ENCODE data around the gene PROSER2. TPM values are rescaled to one million over a fixed set of nuclear protein-coding genes. Genes with fewer than 3 reads are reported as not detected.

The PROSER2 gene
- polyA plus RNA-seq, 1 donor (not counting 4 experiments of a cell fraction or from before 2014, with no cell fraction given) = 10.2 TPM

- DNase-seq (ENCODE audit: low read depth, low spot score) (no peak), FAIRE-seq (no peak)
- no peak overlapping the region for H3K4me2 ChIP-seq (ENCODE audit: control insufficient read depth, extremely low read depth, insufficient read depth, low read depth, low read length)
- H3K9ac ChIP-seq (ENCODE audit: control insufficient read depth, extremely low read depth, insufficient read depth, low read length) = no peak overlapping the region
- peaks cover 3% of the 10 kb centered on the region for H3K4me1 ChIP-seq (ENCODE audit: control insufficient read depth, extremely low read depth, insufficient read depth, low read length)
- no peaks in the 10 kb centered on the region for H3K9me1 ChIP-seq (ENCODE audit: control insufficient read depth, extremely low read depth, insufficient read depth, low read length)
- H3K79me2 ChIP-seq (ENCODE audit: control insufficient read depth, insufficient read depth, low read length) = peaks cover 31% of the 10 kb centered on the region
- no peaks in the 10 kb centered on the region for H3K27me3 ChIP-seq (ENCODE audit: control insufficient read depth, extremely low read depth, insufficient read depth, low read length)
- H3K4me3 ChIP-seq (ENCODE audit: control insufficient read depth in 2 of 3, extremely low read depth in 1 of 3, insufficient read depth in 2 of 3, low read depth in 1 of 3, low read length in 3 of 3) = no peak overlapping the region
- no peaks in the 10 kb centered on the region for H3K9me3 ChIP-seq (ENCODE audit: control insufficient read depth, low read depth, low read length)
- dilution Hi-C loops (cut with MboI; ENCODE audit: extremely low pct_ligation_motif_present, low sequenced_read_pairs) = no loop called here
- H4K20me1 ChIP-seq (ENCODE audit: control insufficient read depth, extremely low read depth, insufficient read depth, low read length) = no peaks in the 10 kb centered on the region
- H2AFZ ChIP-seq (ENCODE audit: control insufficient read depth, low read length) = no peak overlapping the region
- H3K27ac ChIP-seq (ENCODE audit: control insufficient read depth, insufficient read depth, low read length) = no peak overlapping the region
- H3K36me3 ChIP-seq (ENCODE audit: control insufficient read depth in 2 of 2, extremely low read depth in 1 of 2, insufficient read depth in 2 of 2, low read length in 2 of 2) = peaks cover 28 to 36% of the 10 kb centered on the region in 2 experiments
- TF ChIP-seq, protein P1, sequence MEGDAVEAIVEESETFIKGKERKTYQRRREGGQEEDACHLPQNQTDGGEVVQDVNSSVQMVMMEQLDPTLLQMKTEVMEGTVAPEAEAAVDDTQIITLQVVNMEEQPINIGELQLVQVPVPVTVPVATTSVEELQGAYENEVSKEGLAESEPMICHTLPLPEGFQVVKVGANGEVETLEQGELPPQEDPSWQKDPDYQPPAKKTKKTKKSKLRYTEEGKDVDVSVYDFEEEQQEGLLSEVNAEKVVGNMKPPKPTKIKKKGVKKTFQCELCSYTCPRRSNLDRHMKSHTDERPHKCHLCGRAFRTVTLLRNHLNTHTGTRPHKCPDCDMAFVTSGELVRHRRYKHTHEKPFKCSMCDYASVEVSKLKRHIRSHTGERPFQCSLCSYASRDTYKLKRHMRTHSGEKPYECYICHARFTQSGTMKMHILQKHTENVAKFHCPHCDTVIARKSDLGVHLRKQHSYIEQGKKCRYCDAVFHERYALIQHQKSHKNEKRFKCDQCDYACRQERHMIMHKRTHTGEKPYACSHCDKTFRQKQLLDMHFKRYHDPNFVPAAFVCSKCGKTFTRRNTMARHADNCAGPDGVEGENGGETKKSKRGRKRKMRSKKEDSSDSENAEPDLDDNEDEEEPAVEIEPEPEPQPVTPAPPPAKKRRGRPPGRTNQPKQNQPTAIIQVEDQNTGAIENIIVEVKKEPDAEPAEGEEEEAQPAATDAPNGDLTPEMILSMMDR (optimal IDR thresholded peaks at IDR 0.05 in 1 of 3, IDR thresholded peaks at IDR 0.05 in 1 of 3, conservative IDR thresholded peaks at IDR 0.05 in 1 of 3; ENCODE audit: extremely low read depth in 1 of 3, insufficient read depth in 2 of 3, low read length in 3 of 3) = peak in 2 of 3 experiments; percentile 37 to 53
- no peak for TF ChIP-seq EZH2 (IDR thresholded peaks at IDR 0.05; ENCODE audit: low read length)
Observed at GRCh38 chr10:11853468-11853867, 30.3 kb downstream of the PROSER2 start.

DNA sequence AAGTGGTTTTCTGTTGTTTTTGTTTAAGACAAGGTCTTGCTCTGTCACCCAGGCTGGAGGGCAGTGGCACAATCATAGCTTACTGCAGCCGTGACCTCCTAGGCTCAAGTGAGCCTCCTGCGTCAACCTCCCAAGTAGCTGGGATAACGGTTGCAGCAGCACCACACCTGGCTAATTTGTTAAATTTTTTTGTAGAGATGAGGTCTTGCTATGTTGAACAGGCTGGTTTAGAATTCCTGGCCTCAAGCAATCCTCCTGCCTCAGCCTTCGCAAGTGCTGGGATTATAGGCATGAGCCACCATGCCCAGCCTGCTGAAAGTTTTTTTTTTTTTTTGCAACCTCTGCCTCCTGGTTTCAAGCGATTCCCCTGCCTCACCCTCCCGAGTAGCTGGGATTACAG lies 31.1 kb downstream of the PROSER2 start:
- Histone ChIP-seq H3K27ac (ENCODE audit: control insufficient read depth, insufficient read depth, low read length) (no peak overlapping the region), H3K79me2 (ENCODE audit: control insufficient read depth, insufficient read depth, low read length) (peaks cover 29% of the 10 kb centered on the region), H3K9me1 (ENCODE audit: control insufficient read depth, extremely low read depth, insufficient read depth, low read length) (no peaks in the 10 kb centered on the region), H2AFZ (ENCODE audit: control insufficient read depth, low read length) (no peak overlapping the region), H3K4me3 (ENCODE audit: control insufficient read depth in 2 of 3, extremely low read depth in 1 of 3, insufficient read depth in 2 of 3, low read depth in 1 of 3, low read length in 3 of 3) (no peak overlapping the region), H3K9ac (ENCODE audit: control insufficient read depth, extremely low read depth, insufficient read depth, low read length) (no peak overlapping the region), H3K36me3 (ENCODE audit: control insufficient read depth in 2 of 2, extremely low read depth in 1 of 2, insufficient read depth in 2 of 2, low read length in 2 of 2) (peaks cover 26 to 36% of the 10 kb centered on the region in 2 experiments), H3K27me3 (ENCODE audit: control insufficient read depth, extremely low read depth, insufficient read depth, low read length) (no peaks in the 10 kb centered on the region), H3K9me3 (ENCODE audit: control insufficient read depth, low read depth, low read length) (no peaks in the 10 kb centered on the region), H3K4me2 (ENCODE audit: control insufficient read depth, extremely low read depth, insufficient read depth, low read depth, low read length) (no peak overlapping the region), H3K4me1 (ENCODE audit: control insufficient read depth, extremely low read depth, insufficient read depth, low read length) (peaks cover 3% of the 10 kb centered on the region), H4K20me1 (ENCODE audit: control insufficient read depth, extremely low read depth, insufficient read depth, low read length) (no peaks in the 10 kb centered on the region)
- DNase-seq (ENCODE audit: low read depth, low spot score) (no peak), FAIRE-seq (no peak)
- TF ChIP-seq EZH2 (IDR thresholded peaks at IDR 0.05; ENCODE audit: low read length) = no peak
- TF ChIP-seq, protein P1 (optimal IDR thresholded peaks at IDR 0.05 in 1 of 3, IDR thresholded peaks at IDR 0.05 in 1 of 3, conservative IDR thresholded peaks at IDR 0.05 in 1 of 3; ENCODE audit: extremely low read depth in 1 of 3, insufficient read depth in 2 of 3, low read length in 3 of 3) = no peak
- dilution Hi-C loops (cut with MboI; ENCODE audit: extremely low pct_ligation_motif_present, low sequenced_read_pairs) = no loop called here
